ENCODE results near the gene E2F6. TPM values are rescaled to one million over a fixed set of nuclear protein-coding genes. Genes with fewer than 3 reads are reported as not detected.

Gene E2F6
- total and polyA plus RNA-seq, 9 of the 15 experiments (the other 6 are each of a cell fraction or from before 2014, with no cell fraction given) = 13.6 to 33.9 (median 26.1) TPM

- intact Hi-C loops (cut with micrococcal nuclease) = no loop called here
- WGBS (ENCODE audit: insufficient coverage, low coverage, missing lambda C conversion rate) = 11% methylated on average over 5 of the region's 6 CpGs
- peaks cover 66% of the 10 kb centered on the region for H3K79me2 ChIP-seq (ENCODE audit: control insufficient read depth, insufficient read depth, low read length)
- TF ChIP-seq CEBPB (tag; IDR thresholded peaks at IDR 0.05) (peak; percentile 40), ZNF512 (tag; IDR thresholded peaks at IDR 0.05) (peak; percentile 51; the same call in 1 of the 2 replicates), ARID4B (CRISPR knock-in tag; IDR thresholded peaks at IDR 0.05) (no peak), ZNF384 (IDR thresholded peaks at IDR 0.05; ENCODE audit: low read depth, low read length) (no peak), NBN (IDR thresholded peaks at IDR 0.05; ENCODE audit: low read depth) (0 out of 2 replicates have a peak, but pooled peaks have one; percentile 17), ATF3 (IDR thresholded peaks at IDR 0.05) (no peak), ATF3 (CRISPR knock-in tag; conservative IDR thresholded peaks at IDR 0.05) (no peak), ARHGAP35 (IDR thresholded peaks at IDR 0.05; ENCODE audit: partially characterized antibody) (no peak), SRSF1 (IDR thresholded peaks at IDR 0.05; ENCODE audit: low read depth, low read length) (no peak), GABPB2 (CRISPR knock-in tag; conservative IDR thresholded peaks at IDR 0.05) (no peak), ILK (tag; IDR thresholded peaks at IDR 0.05; ENCODE audit: borderline replicate concordance, low read depth) (no peak), TRIM25 (IDR thresholded peaks at IDR 0.05; ENCODE audit: borderline replicate concordance) (no peak; the same call in 1 of the 2 replicates), GATAD2A (IDR thresholded peaks at IDR 0.05) (no peak), SREBF2 (CRISPR knock-in tag; IDR thresholded peaks at IDR 0.05) (no peak), POLR2H (tag; IDR thresholded peaks at IDR 0.05; ENCODE audit: low read depth) (no peak)
Observed at GRCh38 chr2:11465110-11465484, 864 bp downstream of the E2F6 start.

More at GRCh38 chr2:11465110-11465484, 864 bp downstream of the E2F6 start:
- peaks cover 40% of the 10 kb centered on the region for H3K36me3 ChIP-seq (ENCODE audit: control insufficient read depth, insufficient read depth, low read length)
- POLR2A ChIA-PET = interaction anchor here (0.6 to 1.6 kb wide), 4 partner anchors 15 to 333 kb away, joined by 3 to 5 read pairs (median 3); a partner anchor contains a TSS
- no peaks in the 10 kb centered on the region for H3K27me3 ChIP-seq (ENCODE audit: control insufficient read depth in 2 of 2, insufficient read depth in 2 of 2, low read length in 2 of 2)
- peak overlapping the region; percentile 94 for H3K4me2 ChIP-seq (ENCODE audit: insufficient read depth, low read length)
- H3K9me1 ChIP-seq (ENCODE audit: control insufficient read depth, insufficient read depth, low read length) = no peaks in the 10 kb centered on the region
- no TSS peak for BruUV-seq (replicated peaks)
- H3K4me3 ChIP-seq = peak overlapping the region; percentile 55
- peaks cover 7% of the 10 kb centered on the region; the same call in 1 of the 2 replicates for H4K20me1 ChIP-seq (replicated peaks; ENCODE audit: control insufficient read depth, insufficient read depth, low read length)
- in situ Hi-C loops (cut with MboI) = no loop called here
- H2AFZ ChIP-seq (ENCODE audit: low read depth, low read length) = peak overlapping the region; percentile 98
- FAIRE-seq (no peak), ATAC-seq (no peak), DNase-seq (ENCODE audit: extremely low read depth in 1 of 4, low spot score in 3 of 4) (no peak)
- H3K27ac ChIP-seq (ENCODE audit: extremely low read depth, low read depth, low read length) = peak overlapping the region; percentile 92
- H3K4me1 ChIP-seq (replicated peaks in 1 of 2; ENCODE audit: control insufficient read depth in 2 of 2, insufficient read depth in 2 of 2, low read length in 2 of 2) = peaks cover 12 to 32% of the 10 kb centered on the region in 2 experiments; a peak in 4 of 5 replicates
- H3K9ac ChIP-seq (ENCODE audit: insufficient read depth in 1 of 2, low read depth in 2 of 2, low read length in 2 of 2) = peak overlapping the region; percentile 72 to 92; a peak in 3 of 4 replicates
- CTCF ChIA-PET (ENCODE audit: low intra/inter-chr PET ratio) = interaction anchor here (1.5 kb wide), 1 partner anchor 332 kb away, joined by 4 read pairs; a partner anchor contains a TSS
- H3K9me3 ChIP-seq (replicated peaks; ENCODE audit: control insufficient read depth, insufficient read depth, low read depth, low read length) = no peaks in the 10 kb centered on the region

Measured in K562 (cell line).